GM23338 (cell line): ENCODE results near the gene DCPS.

Experiments
- CREB1 ChIP-seq: fragments of 250-450 bp; sonication (Bioruptor Pico); IDR thresholded peaks from 2 replicates; pipeline ENCODE4 v1.5.0; 2020; ENCODE audit warnings: low read depth, mild to moderate bottlenecking, moderate library complexity
- EZH2 ChIP-seq: fragments of 200-600 bp; sonication (generic); IDR thresholded peaks from one replicate; pipeline ENCODE4 v1.8.0; 2017; ENCODE audit warnings: antibody characterized with exemption, mild to moderate bottlenecking, low read depth; ENCODE audit not compliant: unreplicated experiment

DNA sequence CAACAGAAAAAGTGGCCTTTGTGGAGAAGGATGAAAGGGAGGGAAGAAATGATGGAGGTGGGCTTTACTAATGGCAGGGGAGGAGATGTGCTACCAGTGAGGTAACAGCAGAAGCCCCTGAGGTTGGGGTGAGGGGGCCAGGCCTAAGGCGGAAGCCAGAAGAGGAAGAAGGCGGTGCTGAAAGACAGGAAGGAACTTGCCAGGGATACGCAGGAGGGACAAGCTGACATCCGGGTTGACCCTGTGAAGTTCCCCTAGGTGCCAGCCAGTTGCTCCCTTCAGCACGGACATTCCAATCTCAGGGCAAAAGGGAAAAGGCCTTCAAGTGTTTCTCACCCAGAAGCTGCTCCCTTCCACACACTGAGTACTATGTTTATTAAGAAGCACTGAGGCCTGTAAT lies 23.3 kb upstream of the DCPS start:
- no peak for TF ChIP-seq CREB1 (CRISPR knock-in tag)
- TF ChIP-seq EZH2, result no peak
